Mucosa of rectum (tissue), 2 donors: ENCODE measurements around the gene DUXA.
"Not testable (repeated sequence)": the region's sequence is repeated elsewhere in the genome, so short reads cannot be mapped to it uniquely, and the experiment has no call there.

Source experiments
- H3K27ac ChIP-seq, 2 donors: one replicate each; pipeline ENCODE4 v1.7.0; 2013; ENCODE audit warnings: inconsistent platforms in 2 of 2, low read depth in 2 of 2, low read length in 2 of 2
- H3K27me3 ChIP-seq, 2 donors: one replicate each; pipeline ENCODE4 v1.7.0; 2013; ENCODE audit warnings: low read length in 2 of 2; ENCODE audit not compliant: control insufficient read depth in 2 of 2, insufficient read depth in 2 of 2
- H3K36me3 ChIP-seq, 2 donors: one replicate each; pipeline ENCODE4 v1.7.0; 2013; ENCODE audit warnings: low read length in 2 of 2; ENCODE audit not compliant: control insufficient read depth in 2 of 2, insufficient read depth in 2 of 2
- H3K4me1 ChIP-seq, 2 donors: one replicate each; pipeline ENCODE4 v1.7.0; 2013; ENCODE audit warnings: low read length in 2 of 2, mild to moderate bottlenecking in 1 of 2; ENCODE audit not compliant: control insufficient read depth in 2 of 2, insufficient read depth in 2 of 2
- H3K4me3 ChIP-seq, 2 donors: one replicate each; pipeline ENCODE4 v1.7.0; 2013; ENCODE audit warnings: low read length in 2 of 2
- H3K9ac ChIP-seq, 2 donors: one replicate each; pipeline ENCODE4 v1.7.0; 2013; ENCODE audit warnings: low read length in 2 of 2, low read depth in 1 of 2, mild to moderate bottlenecking in 1 of 2
- H3K9me3 ChIP-seq, 2 donors: one replicate each; pipeline ENCODE4 v1.7.0; 2013; ENCODE audit warnings: low read length in 2 of 2; ENCODE audit not compliant: control insufficient read depth in 2 of 2
- donor health status: healthy.
- donor health status: Normal muscosa, but diverticular disease.

DUXA gene

DNA sequence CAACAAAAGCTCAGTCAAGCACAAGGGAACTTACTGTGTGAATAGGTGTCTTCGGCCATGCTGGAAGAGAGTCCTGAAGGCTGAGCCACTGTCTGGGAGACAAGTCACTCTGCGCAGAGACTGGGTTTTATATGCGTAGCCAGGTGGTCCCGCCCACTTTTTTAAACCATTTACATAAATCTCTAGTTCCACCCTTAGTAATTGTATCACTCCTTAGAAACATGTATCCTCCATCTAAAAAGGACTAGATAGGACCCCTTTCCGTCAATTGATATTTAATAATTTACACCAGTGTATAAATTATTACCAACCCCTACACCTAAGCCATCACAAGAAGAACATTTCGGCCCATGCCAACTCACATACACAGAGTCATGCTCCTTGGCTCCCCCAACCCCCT, at the start of gene DUXA:
Gene DUXA (minus strand): TSS at position 101 of the 400 bp plus-strand sequence. CDS start 42 bp downstream, at position 59.
- Histone ChIP-seq H3K27ac (no peak within 1 kb of the TSS), H3K9me3 (peaks cover 0 to 4% of the 10 kb centered on the region in 2 donors), H3K27me3 (no peaks in the 10 kb centered on the region), H3K9ac (no peak within 1 kb of the TSS), H3K4me1 (no peaks in the 10 kb centered on the region), H3K4me3 (no peak within 1 kb of the TSS), H3K36me3 (no peaks in the 10 kb centered on the region)

DNA sequence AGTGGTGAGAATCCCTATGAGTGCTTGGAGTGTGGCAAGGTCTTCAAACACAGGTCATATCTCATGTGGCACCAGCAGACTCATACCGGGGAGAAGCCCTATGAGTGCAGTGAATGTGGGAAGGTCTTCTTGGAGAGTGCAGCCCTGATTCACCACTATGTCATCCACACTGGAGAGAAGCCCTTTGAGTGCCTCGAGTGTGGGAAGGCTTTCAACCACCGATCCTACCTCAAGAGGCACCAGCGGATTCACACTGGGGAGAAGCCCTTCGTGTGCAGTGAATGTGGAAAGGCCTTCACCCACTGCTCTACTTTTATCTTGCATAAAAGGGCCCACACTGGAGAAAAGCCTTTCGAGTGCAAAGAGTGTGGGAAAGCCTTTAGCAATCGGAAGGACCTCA, 44.8 kb upstream of the DUXA start:
- Histone ChIP-seq H3K27ac (no peak overlapping the region), H3K27me3 (no peaks in the 10 kb centered on the region)

DNA sequence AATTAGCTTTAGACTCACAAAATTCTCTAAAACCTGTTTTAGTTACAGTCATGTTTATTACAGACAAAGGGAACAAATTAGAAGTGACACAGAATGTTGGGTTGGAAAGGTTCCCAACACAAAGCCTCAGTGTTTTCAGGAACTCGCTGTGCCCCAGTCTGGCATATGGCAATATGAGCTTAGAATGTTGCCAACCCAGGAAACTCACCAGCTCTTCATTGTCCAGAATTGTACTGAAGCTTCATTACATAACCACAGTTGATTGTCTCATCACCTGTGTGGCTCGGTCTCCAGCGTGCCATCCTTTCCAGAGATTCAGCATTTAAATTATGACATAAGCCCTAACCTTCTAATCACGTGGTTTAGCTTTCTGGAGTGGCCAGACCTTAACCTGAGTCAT, 43.1 kb upstream of the DUXA start:
- H3K27me3 ChIP-seq = no peaks in the 10 kb centered on the region
- no peak overlapping the region for H3K27ac ChIP-seq
- no peaks in the 10 kb centered on the region for H3K4me1 ChIP-seq
- H3K4me3 ChIP-seq = no peak overlapping the region
- H3K36me3 ChIP-seq = peaks cover 47 to 50% of the 10 kb centered on the region in 2 donors
- peaks cover 15 to 24% of the 10 kb centered on the region in 2 donors for H3K9me3 ChIP-seq
- no peak overlapping the region for H3K9ac ChIP-seq

More for the DNA sequence above, 44.8 kb upstream of the DUXA start:
- Histone ChIP-seq H3K4me3 (no peak overlapping the region), H3K4me1 (no peaks in the 10 kb centered on the region), H3K9ac (no peak overlapping the region), H3K9me3 (peaks cover 15 to 24% of the 10 kb centered on the region in 2 donors), H3K36me3 (peaks cover 38 to 43% of the 10 kb centered on the region in 2 donors)

DNA sequence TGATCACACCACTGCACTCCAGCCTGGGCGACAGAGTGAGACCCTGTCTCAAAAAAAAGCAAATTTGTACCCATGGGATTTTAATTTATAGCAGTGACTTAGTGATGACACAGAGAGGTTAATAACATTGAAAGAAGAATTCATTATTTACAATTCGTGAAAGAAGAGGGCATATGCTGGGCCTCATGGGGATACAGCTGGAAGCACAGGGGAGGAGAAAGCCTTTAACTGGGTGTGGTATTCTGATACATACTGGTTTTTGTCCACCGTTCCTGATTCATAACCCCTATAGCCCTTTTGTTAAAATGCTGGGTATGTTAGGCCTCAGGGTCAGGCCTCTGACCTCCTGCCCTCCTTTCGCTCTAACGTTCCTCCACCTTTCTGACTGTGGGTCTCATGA, 34.9 kb upstream of the DUXA start:
- Histone ChIP-seq H3K27ac (no peak overlapping the region), H3K4me1 (no peaks in the 10 kb centered on the region), H3K36me3 (peaks cover 29 to 35% of the 10 kb centered on the region in 2 donors), H3K4me3 (no peak overlapping the region), H3K9ac (no peak overlapping the region), H3K27me3 (no peaks in the 10 kb centered on the region), H3K9me3 (peaks cover 2 to 3% of the 10 kb centered on the region in 2 donors)

DNA sequence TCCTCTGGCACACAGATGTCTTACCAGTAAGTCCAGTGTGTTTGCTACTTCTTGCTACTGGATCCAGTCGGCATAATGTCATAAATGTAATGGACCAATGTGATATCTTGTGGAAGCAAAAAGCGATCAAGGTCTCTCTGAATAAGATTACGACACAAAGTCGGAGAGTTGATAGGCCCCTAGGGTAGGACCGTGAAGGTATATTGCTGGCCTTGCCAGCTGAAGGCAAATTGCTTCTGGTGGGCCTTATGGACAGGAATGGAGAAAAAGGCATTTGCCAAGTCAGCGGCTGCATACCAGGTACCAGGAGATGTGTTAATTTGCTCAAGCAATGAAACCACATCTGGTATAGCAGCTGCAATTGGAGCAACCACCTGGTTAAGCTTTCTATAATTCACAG, 30.6 kb upstream of the DUXA start:
- H3K27ac ChIP-seq, H3K4me3 ChIP-seq, H3K9ac ChIP-seq, H3K27me3 ChIP-seq, H3K9me3 ChIP-seq, H3K4me1 ChIP-seq: not testable (repeated sequence)
- H3K36me3 ChIP-seq = peaks cover 43 to 55% of the 10 kb centered on the region in 2 donors

DNA sequence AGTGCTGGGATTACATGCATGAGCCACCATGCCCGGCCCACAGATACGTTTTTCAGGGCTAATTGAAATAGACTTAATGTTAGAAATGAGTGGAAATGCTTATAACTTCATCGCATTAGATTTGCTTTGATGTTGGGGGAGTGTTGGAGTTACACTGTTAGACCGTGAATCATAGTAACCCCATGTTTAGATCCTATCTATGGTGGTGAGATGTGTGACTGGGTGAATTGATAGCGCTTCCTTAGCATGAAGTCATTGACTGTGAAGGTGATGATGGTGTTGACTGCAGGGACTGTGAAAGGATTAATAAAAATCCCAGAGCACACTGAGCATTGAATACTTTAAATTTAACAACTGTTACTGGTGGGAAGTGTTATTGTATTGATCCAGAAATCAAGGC, 25.7 kb upstream of the DUXA start:
- peak overlapping the region in 1 of 2 donors; percentile 11 for H3K4me3 ChIP-seq
- no peak overlapping the region for H3K9ac ChIP-seq
- peaks cover 35 to 44% of the 10 kb centered on the region in 2 donors for H3K36me3 ChIP-seq

DNA sequence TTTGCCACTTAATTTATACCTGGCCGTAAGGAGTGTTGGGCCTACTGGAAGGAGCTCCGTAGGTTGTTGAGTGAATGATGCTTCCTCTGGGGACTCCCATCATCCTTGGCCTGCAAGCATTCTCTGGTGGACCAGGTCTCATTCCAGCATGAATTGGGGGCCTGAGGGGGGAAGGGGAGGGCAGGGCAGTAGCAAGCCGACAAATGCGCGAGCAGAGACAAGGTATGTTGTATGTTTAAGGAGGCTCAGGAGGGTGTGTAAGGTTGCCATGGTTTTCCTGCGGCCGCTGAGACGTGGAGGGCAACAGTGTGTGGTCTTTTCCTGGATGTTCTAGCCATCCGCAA, 24.8 kb upstream of the DUXA start:
- H3K27me3 ChIP-seq = no peaks in the 10 kb centered on the region
- peak overlapping the region; percentile 82 to 84 for H3K9ac ChIP-seq
- H3K36me3 ChIP-seq = peaks cover 35 to 37% of the 10 kb centered on the region in 2 donors
- H3K4me1 ChIP-seq = peaks cover 9 to 15% of the 10 kb centered on the region in 2 donors
- peaks cover 10 to 13% of the 10 kb centered on the region in 2 donors for H3K9me3 ChIP-seq
- peak overlapping the region; percentile 94 to 99 for H3K4me3 ChIP-seq
- peak overlapping the region in 1 of 2 donors; percentile 88 for H3K27ac ChIP-seq

More for the DNA sequence above, 25.7 kb upstream of the DUXA start:
- Histone ChIP-seq H3K9me3 (peaks cover 9 to 10% of the 10 kb centered on the region in 2 donors), H3K4me1 (peaks cover 9 to 15% of the 10 kb centered on the region in 2 donors), H3K27ac (no peak overlapping the region), H3K27me3 (no peaks in the 10 kb centered on the region)

DNA sequence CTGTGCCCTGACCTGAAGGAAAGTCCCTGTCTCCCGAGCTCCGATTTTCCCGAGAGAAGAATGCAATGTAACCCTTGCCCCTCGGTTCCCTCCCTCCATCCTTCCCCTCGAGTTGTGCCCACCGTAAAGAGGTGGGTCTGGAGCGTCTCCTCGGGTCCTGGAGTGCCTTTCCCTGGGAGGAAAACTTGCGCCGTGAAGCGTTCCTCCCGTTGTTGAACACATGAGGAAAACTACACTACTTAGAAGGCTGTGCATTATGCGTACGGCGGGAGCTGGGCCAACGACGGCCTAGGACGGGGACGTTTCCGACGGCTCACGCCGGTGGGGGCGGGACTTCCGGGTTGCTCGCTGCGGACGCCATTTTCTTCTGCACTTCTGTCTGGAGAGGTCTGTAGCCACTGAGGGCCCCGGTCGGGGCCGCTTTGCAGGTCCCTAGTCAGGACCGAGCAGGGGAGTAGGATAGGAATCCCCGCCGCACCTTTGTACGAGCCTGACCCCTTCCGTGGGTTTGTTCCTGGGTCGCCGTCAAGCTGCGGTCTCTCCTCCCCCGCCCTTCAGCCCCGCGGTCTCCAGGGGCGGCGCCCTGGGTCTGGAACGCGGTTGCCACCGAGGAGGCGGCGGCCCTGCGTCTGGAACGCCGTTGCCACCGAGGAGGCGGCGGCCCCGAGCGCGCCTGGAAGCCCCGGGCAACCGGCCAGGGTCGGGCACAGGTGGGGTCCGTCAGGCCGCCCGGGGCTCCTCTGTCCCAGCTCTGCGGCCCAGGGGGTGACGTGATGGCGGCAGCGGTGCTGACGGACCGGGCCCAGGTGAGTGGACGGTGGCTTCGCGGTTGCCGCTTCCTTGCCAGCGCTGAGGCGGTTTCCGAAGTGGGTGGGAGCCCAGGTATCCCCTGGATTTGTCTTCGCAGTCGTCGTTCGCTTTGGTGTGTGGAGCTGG, 24.1 kb upstream of the DUXA start, which contains the start of gene ZNF264:
Gene ZNF264 (plus strand): TSS at position 360 of the 936 bp plus-strand sequence. CDS start 414 bp downstream, at position 774.
- H3K36me3 ChIP-seq = peaks cover 29 to 32% of the 10 kb centered on the region in 2 donors

DNA sequence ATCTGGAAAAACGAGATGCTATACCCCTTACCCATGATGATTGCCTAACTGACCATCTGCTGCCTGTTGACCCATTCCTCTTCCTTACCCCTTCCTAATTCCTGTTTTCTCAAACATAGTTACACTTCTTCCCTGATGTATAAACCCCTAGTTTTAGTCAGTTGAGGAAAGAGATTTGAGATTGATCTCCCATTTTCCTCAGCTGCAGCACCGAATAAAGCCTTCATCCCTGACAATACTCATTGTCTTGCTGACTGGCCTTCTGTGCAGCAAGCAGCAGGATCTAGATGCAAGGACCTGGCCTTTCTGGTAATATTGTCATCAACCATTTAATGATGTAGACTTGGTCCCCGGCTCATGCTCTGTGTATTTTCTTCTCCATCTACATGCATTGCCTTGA, 23.0 kb upstream of the DUXA start:
- Histone ChIP-seq H3K27me3 (no peaks in the 10 kb centered on the region), H3K36me3 (peaks cover 21 to 22% of the 10 kb centered on the region in 2 donors), H3K9ac (no peak overlapping the region), H3K4me1 (peaks cover 9 to 15% of the 10 kb centered on the region in 2 donors), H3K27ac (no peak overlapping the region), H3K9me3 (peaks cover 8 to 13% of the 10 kb centered on the region in 2 donors), H3K4me3 (peak overlapping the region in 1 of 2 donors; percentile 94)

More for the DNA sequence above, 24.1 kb upstream of the DUXA start, which contains the start of gene ZNF264:
- Histone ChIP-seq H3K27ac (peak within 1 kb of the TSS; percentile 77 to 88), H3K4me3 (peak within 1 kb of the TSS; percentile 94 to 99), H3K4me1 (peaks cover 9 to 15% of the 10 kb centered on the region in 2 donors), H3K27me3 (no peaks in the 10 kb centered on the region), H3K9ac (peak within 1 kb of the TSS; percentile 82 to 84), H3K9me3 (peaks cover 10 to 13% of the 10 kb centered on the region in 2 donors)

DNA sequence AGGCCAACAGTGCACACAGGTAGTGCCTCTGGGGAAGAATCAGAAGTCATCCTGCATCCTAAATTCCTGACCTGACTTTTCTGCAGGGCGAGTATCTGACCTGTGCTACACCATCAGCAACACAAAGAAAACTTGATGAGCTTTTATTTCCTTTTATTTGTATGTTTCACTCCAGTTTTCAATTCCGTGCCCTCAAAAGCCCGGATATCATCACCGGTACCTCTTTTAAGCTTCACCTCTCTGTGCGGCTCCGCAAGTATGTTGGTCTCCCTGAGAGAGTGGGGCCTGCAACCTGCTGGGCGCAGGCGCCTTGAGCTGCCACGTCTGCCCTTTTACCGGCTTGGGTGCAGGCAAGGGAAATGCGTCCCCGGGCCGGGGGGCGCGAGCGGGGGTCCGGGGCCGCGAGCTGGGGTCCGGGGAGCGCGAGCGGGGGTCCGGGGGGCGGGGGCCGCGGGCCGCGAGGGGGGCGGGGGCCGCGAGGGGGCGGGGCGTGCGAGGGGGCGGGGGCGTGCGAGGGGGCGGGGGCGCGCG, 4.3 kb upstream of the DUXA start:
- H3K4me3 ChIP-seq = peak overlapping the region in 1 of 2 donors; percentile 14
- peak overlapping the region in 1 of 2 donors; percentile 33 for H3K9ac ChIP-seq
- no peaks in the 10 kb centered on the region for H3K36me3 ChIP-seq
- H3K27me3 ChIP-seq = no peaks in the 10 kb centered on the region
- H3K9me3 ChIP-seq = no peaks in the 10 kb centered on the region
- no peaks in the 10 kb centered on the region for H3K4me1 ChIP-seq
- H3K27ac ChIP-seq = no peak overlapping the region
